OCI-LY7 (cell line): ENCODE measurements around the gene KCTD18.

ENCODE experiments used
- CTCF ChIP-seq: fragments of 200-600 bp; sonication (generic); conservative IDR thresholded peaks from 2 replicates; pipeline ENCODE4 v1.5.1; 2014; ENCODE audit warnings: mild to moderate bottlenecking, antibody characterized with exemption, low read length, moderate library complexity, mixed read lengths
- EZH2phosphoT487 ChIP-seq: fragments of 200-600 bp; sonication (generic); IDR thresholded peaks from 2 replicates; pipeline ENCODE4 v1.6.1; 2018; ENCODE audit warnings: low read depth, borderline replicate concordance, mild to moderate bottlenecking, mixed run types, antibody characterized with exemption, low read length, moderate library complexity, mixed read lengths

- TF ChIP-seq EZH2phosphoT487 (no peak), CTCF (no peak)
Measured at GRCh38 chr2:200449149-200449548, 60.7 kb downstream of the KCTD18 start.
